Hepatocyte (in vitro differentiated cells): ENCODE data around the gene LMX1B.

Experiments
- CTCF ChIP-seq: fragments of 200-600 bp; sonication (generic); IDR thresholded peaks from 2 replicates; pipeline ENCODE4 v1.5.1; 2016; ENCODE audit warnings: antibody characterized with exemption, mild to moderate bottlenecking; ENCODE audit not compliant: poor library complexity
- EZH2 ChIP-seq: fragments of 200-600 bp; sonication (generic); IDR thresholded peaks from 2 replicates; pipeline ENCODE4 v1.6.1; 2016; ENCODE audit warnings: antibody characterized with exemption, mild to moderate bottlenecking, borderline replicate concordance

GRCh38 chr9:126615245-126615790 is 1.6 kb downstream of the LMX1B start:
- no peak for TF ChIP-seq CTCF
- peak; percentile 30 for TF ChIP-seq EZH2
